D341Med (cell line): ENCODE data around the gene MEX3A.
"Not testable (repeated sequence)": the region's sequence is repeated elsewhere in the genome, so short reads cannot be mapped to it uniquely, and the experiment has no call there.

ENCODE experiments used
- DNase-seq: peaks from one replicate; pipeline ENCODE4 v3.0.0; 2012; ENCODE audit warnings: low spot score

MEX3A gene

DNA sequence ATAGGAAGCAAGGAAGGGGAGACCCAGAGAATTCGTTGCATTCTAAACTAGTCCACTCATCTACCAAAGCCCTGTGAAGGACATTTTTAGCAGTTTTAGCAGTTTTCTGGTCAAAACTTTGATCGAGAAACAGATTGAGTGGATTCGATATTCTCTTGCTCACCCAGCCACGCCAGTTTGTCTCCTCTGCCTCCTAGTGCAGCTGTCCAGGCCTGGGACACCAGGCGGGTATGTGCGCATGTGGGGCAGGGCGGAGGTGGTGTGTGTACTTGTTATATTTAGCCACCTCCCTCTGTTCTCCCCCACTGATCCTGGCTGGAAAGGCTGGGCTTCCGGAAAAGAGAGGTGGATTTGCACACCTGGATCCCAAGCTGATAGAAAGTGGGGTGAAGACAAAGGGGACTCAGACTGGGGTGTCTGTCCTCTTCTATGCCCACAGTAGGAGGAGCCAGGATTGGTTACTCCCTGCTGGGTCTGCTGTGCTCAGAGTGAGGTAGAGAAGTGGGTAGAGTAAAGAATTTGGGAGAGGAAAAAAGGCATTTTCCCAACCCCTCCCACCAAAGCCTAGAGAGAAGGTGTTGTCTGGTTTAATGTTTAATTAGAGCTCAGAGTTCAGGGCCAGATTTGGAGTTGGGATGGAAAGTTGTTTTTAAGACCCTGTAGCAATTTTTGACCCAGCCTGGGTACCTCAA, 36.1 kb upstream of the MEX3A start:
- DNase-seq: no peak

DNA sequence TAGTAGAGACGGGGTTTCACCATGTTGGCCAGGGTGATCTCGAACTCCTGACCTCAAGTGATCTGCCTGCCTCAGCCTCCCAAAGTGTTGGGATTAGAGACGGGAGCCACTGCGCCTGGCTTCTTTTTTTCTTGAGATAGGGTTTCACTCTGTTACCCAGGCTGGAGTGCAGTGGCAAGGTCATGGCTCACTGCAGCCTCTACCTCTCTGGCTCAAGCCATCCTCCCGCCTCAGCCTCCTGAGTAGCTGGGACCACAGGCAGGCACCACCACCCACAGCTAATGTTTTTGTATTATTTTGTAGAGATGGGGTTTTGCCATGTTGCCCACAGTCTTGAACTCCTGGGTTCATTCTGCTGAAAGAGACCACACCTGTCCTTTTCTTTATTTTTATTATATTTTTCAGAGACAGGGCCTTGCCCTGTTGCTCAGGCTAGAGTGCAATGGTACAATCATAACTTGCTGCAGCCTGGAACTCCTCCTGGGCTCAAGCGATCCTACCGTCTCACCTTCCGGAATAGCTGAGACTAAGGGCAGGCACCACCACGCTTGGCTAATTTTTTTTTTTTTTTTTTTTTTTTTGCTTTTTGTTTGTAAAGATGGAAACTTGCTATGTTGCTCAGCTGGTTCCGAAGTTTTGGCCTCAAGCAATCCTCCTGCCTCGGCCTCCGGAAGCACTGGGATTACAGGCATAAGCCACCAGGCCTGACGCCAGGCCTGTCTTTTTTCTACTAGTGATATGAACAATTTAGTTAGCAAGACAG, 35.3 kb upstream of the MEX3A start:
- DNase-seq: no peak

DNA sequence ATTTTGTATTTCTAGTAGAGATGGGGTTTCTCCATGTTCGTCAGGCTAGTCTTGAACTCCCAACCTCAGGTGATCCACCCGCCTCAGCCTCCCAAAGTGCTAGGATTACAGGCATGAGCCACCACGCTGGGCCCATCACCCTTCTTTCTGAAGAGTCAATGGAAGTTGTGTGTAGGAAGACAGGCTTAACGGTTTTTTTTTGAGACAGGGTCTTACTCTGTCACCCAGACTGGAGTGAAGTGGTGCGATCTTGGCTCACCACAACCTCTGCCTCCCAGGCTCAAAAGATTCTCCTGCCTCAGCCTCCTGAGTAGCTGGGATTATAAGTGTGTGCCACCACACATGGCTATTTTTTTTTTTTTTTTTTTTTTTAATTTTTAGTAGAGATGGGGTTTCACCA, 34.5 kb upstream of the MEX3A start:
- not testable (repeated sequence) for DNase-seq

DNA sequence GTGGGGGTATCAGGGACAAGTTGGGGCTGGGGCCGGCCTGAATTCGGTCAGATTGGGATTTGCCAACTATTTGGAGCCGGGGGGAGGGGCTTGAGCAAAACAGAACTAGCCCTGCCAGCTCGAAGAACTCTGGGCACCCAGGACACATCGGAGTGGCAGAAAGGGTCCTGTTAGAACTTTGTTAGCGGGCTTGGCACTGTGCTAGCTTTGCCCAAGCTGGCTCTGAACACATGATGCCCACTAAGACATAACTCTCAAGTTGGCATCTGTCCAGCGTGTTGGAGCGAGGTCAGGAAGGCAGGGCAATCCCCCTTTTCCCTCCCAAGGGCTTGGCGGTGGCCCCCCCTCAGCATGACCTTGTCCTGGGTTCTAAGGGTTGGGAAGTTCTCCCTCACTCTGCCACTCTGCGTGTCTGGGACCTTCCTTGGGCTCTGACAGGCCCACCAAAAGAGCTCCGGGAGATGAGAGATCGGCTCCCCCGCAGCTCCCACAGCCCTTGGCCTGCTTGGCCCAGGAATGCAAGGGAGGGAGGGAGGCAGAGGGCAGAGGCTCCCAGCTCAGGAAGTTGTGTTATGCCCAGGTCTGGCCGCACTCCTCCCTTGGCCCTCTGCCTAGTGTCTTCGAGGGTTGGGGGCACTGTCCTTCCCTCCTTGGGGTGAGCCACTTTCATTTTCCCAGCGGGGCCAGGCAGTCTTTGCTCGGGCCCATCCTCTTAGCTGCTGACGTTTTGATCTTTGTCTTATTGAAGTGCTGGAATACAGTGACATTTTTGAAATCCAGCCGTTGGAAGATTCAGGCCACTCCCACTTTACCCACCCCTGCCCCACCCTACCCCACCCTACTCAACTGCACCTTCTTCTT, 33.5 kb upstream of the MEX3A start:
- DNase-seq: no peak

DNA sequence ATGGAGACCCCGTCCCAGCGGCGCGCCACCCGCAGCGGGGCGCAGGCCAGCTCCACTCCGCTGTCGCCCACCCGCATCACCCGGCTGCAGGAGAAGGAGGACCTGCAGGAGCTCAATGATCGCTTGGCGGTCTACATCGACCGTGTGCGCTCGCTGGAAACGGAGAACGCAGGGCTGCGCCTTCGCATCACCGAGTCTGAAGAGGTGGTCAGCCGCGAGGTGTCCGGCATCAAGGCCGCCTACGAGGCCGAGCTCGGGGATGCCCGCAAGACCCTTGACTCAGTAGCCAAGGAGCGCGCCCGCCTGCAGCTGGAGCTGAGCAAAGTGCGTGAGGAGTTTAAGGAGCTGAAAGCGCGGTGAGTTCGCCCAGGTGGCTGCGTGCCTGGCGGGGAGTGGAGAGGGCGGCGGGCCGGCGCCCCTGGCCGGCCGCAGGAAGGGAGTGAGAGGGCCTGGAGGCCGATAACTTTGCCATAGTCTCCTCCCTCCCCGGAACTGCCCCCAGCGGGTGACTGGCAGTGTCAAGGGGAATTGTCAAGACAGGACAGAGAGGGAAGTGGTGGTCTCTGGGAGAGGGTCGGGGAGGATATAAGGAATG, 32.8 kb upstream of the MEX3A start:
- DNase-seq: no peak

DNA sequence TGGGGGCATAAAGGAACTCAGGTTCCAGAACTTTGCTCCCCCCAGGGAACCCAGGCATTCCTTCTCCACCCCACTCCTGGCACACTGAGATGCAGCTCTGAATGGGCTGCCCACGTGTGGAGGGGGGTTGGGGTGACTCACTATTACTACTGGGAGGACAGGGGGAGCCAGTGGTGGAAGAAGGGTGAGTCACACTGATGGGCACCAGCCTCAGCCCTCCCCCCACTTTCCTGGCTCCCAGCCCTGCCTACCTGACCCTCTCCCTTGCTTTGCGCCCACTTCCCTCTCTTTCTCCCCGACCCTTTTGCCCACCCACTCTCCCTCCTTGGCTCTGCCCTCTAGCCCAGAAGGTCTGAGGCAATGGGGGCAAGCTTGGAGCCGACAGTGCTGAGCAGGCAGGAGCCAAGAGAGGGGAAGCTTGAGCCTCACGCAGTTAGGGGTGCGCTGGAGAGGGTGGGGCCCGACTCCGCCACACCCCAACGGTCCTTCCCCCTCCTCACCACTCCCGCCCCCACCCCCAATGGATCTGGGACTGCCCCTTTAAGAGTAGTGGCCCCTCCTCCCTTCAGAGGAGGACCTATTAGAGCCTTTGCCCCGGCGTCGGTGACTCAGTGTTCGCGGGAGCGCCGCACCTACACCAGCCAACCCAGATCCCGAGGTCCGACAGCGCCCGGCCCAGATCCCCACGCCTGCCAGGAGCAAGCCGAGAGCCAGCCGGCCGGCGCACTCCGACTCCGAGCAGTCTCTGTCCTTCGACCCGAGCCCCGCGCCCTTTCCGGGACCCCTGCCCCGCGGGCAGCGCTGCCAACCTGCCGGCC, 32.0 kb upstream of the MEX3A start, which contains the start of gene LMNA:
Gene LMNA, plus strand, starts transcription at position 611 of the 818 bp plus-strand sequence. CDS start 208 bp downstream, outside the sequence.
- no peak for DNase-seq

DNA sequence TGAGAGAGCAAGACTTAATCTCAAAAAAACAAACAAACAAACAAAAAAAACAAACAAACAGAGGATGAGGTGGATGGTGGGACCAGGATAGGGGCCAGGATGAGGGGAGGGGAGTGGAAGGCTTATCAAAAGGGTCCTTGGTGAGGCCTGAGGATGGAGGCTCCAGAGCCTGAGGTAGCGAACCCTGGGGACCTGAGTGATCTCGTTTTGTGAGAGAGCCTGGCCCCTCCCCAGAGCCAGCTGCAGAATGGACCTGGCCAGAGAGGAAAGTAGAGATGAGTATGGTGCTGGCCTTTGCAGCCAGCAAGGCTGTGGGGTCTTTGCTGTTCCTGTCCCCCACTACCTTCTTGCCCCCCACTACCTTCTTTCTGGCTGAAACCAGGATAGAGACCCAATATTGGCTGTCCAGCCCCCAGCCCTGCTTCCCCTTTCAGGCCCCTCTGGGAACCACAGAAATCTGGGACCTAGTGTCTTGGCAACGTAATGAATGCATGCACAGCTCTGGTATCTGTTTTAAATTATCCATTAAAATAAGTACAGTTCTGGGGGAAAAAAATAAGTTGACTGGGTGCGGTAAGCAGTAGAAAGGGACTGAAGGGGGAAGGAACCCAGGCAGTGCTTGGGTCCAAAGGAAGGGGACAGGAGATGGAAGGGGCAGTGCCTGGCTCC, 31.2 kb upstream of the MEX3A start:
- DNase-seq: no peak

DNA sequence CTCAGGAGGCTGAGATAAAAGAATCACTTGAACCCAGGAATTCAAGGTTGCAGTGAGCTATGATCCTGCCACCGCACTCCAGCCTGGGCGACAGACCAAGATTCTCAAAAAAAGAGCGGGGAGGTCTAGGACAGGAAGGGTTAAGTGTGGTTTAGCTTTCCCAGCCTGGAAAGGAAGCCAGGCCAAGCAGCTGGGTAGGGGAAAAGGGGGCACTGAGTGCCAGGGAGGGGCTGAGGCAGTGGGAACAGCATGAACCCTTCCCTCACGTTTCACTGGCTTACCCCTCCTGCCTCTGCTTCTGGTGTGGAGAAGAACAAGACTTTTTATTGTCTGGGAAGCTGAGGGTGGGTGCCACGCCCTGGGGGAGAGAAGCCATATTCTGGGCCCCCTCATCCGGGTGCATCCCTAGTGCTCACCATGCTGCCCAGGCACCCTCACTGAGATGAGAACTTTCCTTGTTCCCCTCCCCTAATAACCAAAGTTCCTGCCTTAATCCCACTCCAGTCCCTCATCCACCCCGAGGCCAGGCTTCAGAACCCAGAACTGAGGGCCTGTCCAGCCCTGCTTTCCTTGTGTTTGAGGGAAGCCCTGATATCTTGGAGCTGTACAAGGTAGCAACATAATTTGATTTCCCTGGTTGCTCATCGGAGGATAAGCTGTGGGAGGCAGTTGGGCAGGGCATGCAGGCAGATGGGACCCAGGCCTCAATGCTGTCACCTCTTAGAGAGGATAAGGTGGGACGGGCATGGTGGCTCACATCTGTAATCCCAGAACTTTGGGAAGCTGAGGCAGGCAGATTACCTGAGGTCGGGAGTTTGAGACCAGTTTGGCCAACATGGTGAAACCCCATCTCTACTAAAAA, 30.2 kb upstream of the MEX3A start:
- no peak for DNase-seq

DNA sequence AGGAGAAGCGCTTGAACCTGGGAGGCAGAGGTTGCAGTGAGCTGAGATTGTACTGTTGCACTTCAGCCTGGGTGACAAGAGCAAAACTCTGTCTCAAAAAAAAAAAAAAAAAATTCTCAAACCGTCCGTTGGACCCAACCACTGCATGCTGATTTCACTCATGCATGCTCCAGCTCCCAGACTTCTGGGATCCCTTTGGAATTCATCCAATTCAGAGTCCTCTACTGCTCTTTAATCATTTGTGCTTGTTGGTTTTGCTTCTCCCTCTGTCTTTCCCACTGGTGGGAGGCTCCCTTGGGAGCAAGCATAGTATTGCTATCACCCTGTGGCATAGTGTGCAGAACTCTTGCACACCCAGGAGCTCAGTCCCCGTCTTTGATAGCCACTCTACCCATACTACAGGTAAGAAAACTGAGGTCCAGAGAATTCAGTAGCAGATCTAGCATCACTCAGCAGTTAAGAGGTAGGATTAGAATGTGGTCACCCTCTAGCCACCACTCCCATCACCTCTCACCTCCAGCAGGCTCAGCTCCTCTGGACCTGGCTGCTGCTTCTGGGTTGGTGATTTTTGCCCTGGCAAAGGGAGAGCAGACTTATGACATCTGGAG, 29.2 kb upstream of the MEX3A start:
- no peak for DNase-seq

DNA sequence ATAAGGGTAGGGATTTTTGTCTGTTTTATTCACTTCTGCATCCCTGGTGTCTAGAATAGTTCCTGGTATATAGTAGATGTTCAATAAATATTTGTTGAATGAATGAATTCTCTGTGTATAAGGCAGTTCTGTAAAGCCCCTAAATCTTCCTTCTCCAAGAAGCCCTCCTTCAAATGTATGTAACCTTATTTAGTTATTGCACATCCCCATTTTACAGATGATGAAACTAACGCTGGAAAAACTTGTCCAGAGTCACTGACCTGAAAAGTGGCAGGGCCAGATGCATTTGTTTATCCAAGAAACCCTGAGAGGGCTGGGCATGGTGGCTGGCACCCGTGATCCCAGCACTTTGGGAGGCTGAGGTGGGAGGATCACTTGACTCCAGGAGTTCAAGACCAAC, 28.0 kb upstream of the MEX3A start:
- DNase-seq: no peak

DNA sequence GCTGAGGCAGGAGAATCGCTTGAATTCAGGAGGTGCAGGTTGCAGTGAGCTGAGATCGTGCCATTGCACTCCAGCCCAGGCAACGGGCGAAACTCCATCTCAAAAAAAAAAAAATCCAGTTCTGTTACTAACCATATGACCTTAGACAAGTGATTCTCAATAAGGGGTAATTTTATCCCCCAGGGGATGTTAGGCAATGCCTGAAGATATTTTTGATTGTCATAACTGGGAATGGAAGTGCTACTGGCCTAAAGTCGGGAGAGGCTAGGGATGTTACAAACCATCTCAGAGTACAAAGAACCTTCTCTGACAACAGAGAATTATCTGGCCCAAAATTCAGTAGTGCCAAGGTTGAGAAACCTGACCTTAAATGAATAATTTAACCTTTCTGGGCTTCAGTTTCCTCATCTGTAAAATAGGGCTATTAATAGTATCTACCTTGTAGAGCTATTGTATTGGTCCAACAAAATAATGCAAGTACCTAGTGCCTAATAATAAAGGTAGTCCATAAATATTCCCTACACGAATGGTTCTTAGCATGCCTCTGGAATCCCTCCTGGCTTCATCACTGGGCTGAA, 26.5 kb upstream of the MEX3A start:
- DNase-seq: no peak

DNA sequence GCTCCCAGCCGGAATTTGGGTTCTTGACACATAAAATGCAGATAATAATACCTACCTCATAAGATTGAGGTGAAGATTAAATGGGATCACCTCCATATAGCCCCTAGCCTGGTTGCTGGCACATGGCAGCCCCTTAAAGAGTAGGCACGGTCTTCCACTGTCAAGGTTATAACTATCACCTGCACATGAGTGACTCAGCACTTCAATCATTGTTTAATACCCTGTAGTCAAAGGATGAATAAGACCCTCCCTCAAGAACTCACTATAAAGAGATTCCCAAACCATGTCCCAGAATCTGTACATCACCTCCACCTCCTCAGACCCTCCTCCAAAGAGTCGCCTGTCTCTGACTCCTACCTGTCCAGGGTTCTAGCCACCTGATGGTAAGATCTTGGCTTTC, 25.8 kb upstream of the MEX3A start:
- DNase-seq: no peak

DNA sequence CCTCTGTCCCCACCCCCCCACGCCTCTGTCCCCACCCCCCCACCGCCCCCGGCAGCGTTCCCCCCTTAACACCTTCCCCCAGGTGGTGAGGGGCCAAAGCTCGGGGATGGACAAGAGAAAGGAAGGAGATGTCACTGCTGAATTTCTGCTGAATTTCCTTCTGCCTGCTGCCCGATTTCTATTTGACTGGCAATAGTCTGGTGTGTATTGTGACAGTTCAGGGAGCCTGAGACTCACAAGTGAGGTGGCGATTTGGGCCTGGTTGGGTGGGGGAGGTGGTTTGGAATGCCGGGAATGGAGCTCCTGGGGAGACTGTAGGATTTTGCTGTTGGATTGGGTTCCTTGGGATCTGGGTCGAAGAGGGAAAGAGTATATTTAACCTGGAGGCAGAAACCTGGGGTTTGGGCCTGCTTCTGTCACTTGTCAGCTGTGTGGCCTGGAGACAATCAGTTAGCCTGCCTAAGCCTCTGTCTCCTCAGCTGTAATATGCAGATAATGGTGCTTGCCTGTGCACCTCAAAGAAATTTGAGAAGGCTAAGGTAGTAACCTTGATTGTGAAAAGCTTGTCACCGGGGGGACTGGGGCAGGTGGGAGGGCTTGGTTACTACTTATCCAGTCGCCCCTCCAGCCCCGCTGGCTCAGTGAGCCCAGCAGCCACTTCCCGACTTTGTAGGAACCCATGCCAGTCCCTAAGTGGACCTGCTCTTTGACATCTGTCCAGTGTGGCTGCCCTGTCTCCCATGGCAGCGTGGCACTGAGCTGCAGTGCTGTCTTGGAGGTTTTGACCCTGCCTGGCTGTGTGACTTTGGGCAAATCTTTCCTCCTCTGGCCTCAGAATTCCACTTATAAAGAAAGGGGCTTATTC, 24.6 kb upstream of the MEX3A start:
- DNase-seq: no peak

DNA sequence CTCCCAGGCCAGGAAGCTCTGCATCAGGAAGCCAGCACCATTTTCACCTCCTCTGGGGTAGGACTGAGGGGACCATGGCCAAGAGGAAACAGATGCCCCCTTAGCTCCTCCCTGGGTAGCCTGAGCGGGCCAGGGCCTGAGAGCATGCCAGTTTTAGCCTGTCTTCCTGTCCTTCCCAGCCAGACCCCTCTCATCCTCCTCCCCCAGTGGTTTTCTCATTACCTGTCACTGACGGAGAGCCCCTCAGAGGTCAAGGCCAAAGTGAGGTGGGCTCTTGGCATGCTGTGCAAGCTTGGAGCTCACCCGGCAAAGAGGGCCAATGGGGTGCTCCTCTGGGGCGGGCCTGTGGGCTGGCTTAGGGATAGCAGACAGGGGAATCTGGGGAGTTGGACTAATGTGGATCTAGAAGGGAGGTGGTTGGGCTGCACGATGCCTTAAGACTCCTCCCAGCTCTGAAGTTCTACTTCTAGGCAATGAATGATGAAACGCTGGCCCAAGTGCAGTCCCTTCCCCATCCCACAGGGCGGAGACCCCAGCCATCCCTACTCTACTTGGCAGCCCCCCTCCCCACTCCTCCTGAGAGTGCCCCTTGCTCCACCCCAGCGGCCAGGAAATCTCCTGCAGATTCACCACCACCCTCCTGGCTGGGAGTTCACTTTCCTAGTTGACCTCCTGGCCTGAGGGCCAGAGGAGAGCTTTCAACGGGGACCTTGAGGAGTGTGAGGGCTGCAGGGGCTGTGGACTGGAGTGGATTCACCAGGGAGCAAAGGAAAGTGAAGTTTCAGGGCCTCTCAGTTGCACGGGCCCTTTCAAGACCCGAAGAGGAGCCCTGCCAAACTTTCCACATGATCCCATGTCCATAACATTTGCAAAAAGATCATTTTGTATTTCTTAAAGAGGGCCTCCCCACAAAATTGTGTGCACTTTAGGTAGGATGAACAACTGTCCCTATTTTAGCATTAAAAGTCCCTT, 22.9 kb upstream of the MEX3A start:
- DNase-seq: no peak

DNA sequence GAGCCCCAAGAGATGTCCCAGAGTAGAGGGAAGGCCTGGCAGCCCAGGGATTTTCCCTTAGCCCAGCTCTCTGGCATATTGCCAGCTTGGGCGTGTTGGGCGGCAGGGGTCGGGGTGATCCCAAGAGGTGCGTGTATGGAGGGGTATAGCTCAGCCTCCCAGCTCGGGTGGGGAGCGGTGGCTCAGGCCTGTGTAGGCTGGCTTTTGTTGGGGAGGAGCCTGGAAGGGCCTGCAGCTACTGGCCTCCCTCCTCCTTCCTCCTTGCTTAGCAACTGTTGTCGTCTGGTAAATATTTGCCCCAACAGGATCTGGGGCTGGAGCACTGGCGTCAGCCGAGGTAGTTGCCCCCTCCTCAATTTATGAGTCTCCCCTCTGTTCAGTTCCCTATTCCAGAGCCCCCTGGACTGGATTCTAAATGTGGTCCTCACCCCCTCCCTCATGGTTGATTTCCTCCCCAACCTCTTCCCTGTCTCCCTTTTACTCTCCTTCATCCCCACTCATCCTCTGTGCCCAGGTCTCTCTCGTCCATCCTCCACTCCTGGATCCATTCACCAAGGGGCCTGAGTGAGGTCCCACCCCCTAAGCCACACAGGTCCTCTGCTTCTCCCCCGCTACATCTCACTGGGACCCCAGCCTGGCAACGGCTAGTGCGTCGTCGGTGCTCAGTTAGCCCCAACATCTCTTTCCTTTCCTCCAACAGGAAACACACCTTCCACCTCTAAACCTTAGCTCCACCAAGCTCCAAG, 22.0 kb upstream of the MEX3A start:
- peak; percentile 76 for DNase-seq

DNA sequence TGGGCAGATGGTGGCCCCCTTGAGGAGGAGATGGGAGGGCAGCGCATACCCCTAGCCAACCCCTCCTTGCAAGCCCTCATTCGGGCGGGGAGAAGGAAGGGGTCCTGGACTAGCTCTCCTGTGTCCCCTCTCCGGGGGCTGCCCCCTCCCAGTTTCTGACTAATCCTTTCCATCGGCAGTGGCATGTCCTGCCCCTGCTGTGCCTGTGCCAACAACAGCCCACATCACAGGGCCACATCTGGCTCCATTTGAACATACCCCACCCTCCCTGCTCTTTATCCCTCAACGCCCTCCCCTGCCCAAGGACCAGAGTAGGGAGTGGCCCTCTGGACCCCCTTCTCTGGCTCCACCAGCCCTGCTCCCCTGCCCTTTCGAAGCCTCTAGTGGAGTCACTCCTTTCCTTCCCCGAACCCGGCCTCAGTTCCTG, 21.3 kb upstream of the MEX3A start:
- no peak for DNase-seq
